ENCODE measurements around the gene PTDSS2.

DNA sequence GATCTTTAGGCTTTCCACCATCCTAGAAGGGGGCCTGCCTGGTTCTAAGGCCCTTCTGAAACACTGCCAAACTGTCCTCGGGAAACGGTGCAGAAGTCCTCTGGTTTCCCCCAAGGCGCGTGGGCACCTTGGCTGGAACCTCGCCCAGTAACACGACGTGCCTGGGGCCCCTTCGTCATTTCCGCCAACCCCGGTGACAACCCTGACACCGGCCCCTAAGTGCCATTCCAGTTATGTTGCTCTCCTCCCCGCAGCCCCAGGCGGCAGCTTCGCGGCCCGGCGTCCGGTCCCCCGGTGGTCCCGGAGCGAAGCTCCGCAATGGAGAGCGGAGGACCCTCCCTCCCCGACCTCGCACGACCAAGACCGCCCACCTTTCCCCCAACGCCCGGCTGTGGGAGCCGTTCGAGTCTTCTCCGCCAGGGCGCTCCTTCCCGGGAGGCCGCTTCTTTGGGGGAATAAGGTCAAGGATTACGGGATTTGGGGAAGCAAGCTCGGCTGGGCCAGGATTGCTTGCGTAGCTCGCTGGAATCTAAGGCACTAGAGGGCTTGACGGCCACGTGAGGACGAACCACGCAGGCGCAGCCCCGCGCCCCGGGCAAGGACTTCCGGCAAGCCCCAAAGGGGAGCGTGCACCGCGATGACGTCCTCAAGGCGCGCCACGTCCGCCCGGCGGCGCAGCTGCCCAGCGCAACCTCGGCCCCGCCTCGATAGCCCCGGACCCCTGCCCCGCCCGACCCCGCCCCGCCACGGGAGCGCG is 56.3 kb downstream of the PTDSS2 start:
- TF ChIP-seq, protein P1, sequence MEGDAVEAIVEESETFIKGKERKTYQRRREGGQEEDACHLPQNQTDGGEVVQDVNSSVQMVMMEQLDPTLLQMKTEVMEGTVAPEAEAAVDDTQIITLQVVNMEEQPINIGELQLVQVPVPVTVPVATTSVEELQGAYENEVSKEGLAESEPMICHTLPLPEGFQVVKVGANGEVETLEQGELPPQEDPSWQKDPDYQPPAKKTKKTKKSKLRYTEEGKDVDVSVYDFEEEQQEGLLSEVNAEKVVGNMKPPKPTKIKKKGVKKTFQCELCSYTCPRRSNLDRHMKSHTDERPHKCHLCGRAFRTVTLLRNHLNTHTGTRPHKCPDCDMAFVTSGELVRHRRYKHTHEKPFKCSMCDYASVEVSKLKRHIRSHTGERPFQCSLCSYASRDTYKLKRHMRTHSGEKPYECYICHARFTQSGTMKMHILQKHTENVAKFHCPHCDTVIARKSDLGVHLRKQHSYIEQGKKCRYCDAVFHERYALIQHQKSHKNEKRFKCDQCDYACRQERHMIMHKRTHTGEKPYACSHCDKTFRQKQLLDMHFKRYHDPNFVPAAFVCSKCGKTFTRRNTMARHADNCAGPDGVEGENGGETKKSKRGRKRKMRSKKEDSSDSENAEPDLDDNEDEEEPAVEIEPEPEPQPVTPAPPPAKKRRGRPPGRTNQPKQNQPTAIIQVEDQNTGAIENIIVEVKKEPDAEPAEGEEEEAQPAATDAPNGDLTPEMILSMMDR (IDR thresholded peaks at IDR 0.05; ENCODE audit: low read length): no peak
- no peak for TF ChIP-seq EZH2phosphoT487 (IDR thresholded peaks at IDR 0.05; ENCODE audit: low read length)
